PC-3 (cell line): ENCODE data around the gene TOMM34. TPM values are rescaled to one million over a fixed set of nuclear protein-coding genes. Genes with fewer than 3 reads are reported as not detected.

ENCODE experiments used
- ATAC-seq: fragments of 200-7000 bp; cut with Tn5 transposase; 2 replicates; pipeline ENCODE4 v1.9.1; 2020; ENCODE audit warnings: mild to moderate bottlenecking, moderate library complexity
- BruUV-seq: library from RNA; stranded (reverse); fragments of 400-500 nt; replicated peaks from 2 replicates; lab custom pipeline; 2021; lab: Mats Ljungman, UMichigan
- CTCF ChIA-PET: fragments of 300-600 bp; sonication (Branson Sonifier 250); formaldehyde crosslinking; loops from one replicate; lab custom pipeline; 2022; ENCODE audit warnings: antibody characterized with exemption; lab: Charles Lee
- POLR2A ChIA-PET: fragments of 300-600 bp; sonication (Branson Sonifier 250); formaldehyde crosslinking; loops from one replicate; lab custom pipeline; 2022; ENCODE audit warnings: antibody characterized with exemption; ENCODE audit not compliant: unreplicated experiment; lab: Charles Lee
- DNase-seq: peaks from one replicate; pipeline ENCODE4 v3.0.0-alpha.2; 2015
- H2AFZ ChIP-seq: fragments of 300-600 bp; sonication (generic); 2 replicates; pipeline ENCODE4 v1.6.0; 2016; ENCODE audit warnings: antibody characterized with exemption, low read length
- H3F3A ChIP-seq: fragments of 300-600 bp; sonication (generic); one replicate; pipeline ENCODE4 v1.6.0; 2017; ENCODE audit warnings: antibody characterized with exemption, low read length, control low read depth, mild to moderate bottlenecking; ENCODE audit not compliant: unreplicated experiment
- H3K27ac ChIP-seq: fragments of 300-600 bp; sonication (generic); 2 replicates; pipeline ENCODE4 v1.5.1; 2016; ENCODE audit warnings: mild to moderate bottlenecking, low read length
- H3K27me3 ChIP-seq: fragments of 300-600 bp; sonication (generic); 2 replicates; pipeline ENCODE4 v1.6.1; 2016; ENCODE audit warnings: low read length, mixed read lengths
- H3K36me3 ChIP-seq: fragments of 300-600 bp; sonication (generic); 2 replicates; pipeline ENCODE4 v1.6.1; 2016; ENCODE audit warnings: low read depth, mixed run types, low read length, mixed read lengths
- H3K4me1 ChIP-seq: fragments of 300-600 bp; sonication (generic); 2 replicates; pipeline ENCODE4 v1.5.1; 2016; ENCODE audit warnings: low read length; ENCODE audit not compliant: insufficient read depth
- H3K4me2 ChIP-seq: fragments of 300-600 bp; sonication (generic); 2 replicates; pipeline ENCODE4 v1.6.0; 2016; ENCODE audit warnings: low read length
- H3K4me3 ChIP-seq: fragments of 300-600 bp; sonication (generic); 2 replicates; pipeline ENCODE4 v1.5.1; 2016; ENCODE audit warnings: mild to moderate bottlenecking, low read length, mixed read lengths
- H3K79me2 ChIP-seq: fragments of 300-600 bp; sonication (generic); 2 replicates; pipeline ENCODE4 v1.6.1; 2017; ENCODE audit warnings: low read length, mixed read lengths
- H3K9ac ChIP-seq: fragments of 300-600 bp; sonication (generic); 2 replicates; pipeline ENCODE4 v1.6.0; 2016; ENCODE audit warnings: mild to moderate bottlenecking, low read length
- H3K9me2 ChIP-seq: fragments of 300-600 bp; sonication (generic); replicated peaks from 2 replicates; pipeline ENCODE4 v1.6.1; 2016; ENCODE audit warnings: mixed run types, low read length, mixed read lengths
- H3K9me3 ChIP-seq: fragments of 300-600 bp; sonication (generic); 2 replicates; pipeline ENCODE4 v1.6.1; 2016; ENCODE audit warnings: low read length, mixed read lengths
- H4K20me1 ChIP-seq: fragments of 300-600 bp; sonication (generic); 2 replicates; pipeline ENCODE4 v1.6.1; 2016; ENCODE audit warnings: low read length, mixed read lengths
- EZH2 ChIP-seq: fragments of 300-600 bp; sonication (generic); IDR thresholded peaks from one replicate; pipeline ENCODE4 v1.6.1; 2017; ENCODE audit warnings: antibody characterized with exemption, mild to moderate bottlenecking, low read length; ENCODE audit not compliant: unreplicated experiment
- EZH2phosphoT487 ChIP-seq: fragments of 300-600 bp; sonication (generic); IDR thresholded peaks from 2 replicates; pipeline ENCODE4 v1.6.1; 2018; ENCODE audit warnings: mild to moderate bottlenecking, antibody characterized with exemption, low read length, borderline replicate concordance
- intact Hi-C: fragments of 100-400 bp; cut with micrococcal nuclease; formaldehyde crosslinking; loops from 2 replicates; pipeline ENCODE4 v1.9.0; 2023
- total RNA-seq: library from RNA; depleted of rRNA; stranded (reverse); fragments of >200 nt; gene quantifications from 2 replicates; pipeline ENCODE4 v1.2.3, GENCODE V29; 2014
- TF ChIP-seq, protein P1 (sequence below): fragments of 300-600 bp; sonication (generic); conservative IDR thresholded peaks from 2 replicates; pipeline ENCODE4 v1.5.1; 2017; ENCODE audit warnings: antibody characterized with exemption, low read depth, mild to moderate bottlenecking, low read length

TOMM34 gene
- total RNA-seq, 1 experiment from 2014 or later, result 120 TPM

DNA sequence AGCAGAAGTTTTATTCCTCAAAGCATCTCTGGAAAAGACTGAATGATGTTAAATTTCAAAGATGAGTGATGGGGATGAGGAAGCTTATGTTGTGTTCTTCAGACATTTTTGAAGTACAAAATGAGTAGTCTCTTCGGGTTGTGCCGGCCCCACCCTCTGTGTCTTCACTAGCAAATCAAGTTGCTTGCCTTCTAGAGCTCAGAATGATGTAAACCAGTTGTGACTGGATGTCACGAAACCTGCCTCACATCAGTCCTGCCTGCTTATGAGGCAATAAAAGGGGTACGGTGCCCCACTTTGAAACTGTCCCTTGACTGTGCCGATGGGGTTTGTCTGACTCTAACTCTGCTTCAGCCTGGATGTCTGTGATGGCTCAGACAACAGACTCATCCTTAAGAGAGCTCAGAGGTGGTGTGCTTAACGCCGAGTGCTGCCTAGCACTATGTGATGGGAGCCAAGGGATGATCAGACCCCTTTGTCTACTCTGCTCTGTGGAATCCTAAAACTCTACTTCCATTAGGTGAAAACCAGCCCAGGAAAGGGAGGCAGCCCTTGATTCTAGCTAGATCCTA lies 19.0 kb downstream of the TOMM34 start:
- POLR2A ChIA-PET, result interaction anchor here (0.6 kb wide), 1 partner anchor 257 kb away, joined by 25 read pairs; no protein-coding TSS in a partner anchor
- no peak for ATAC-seq
- Histone ChIP-seq H3K4me2 (no peak overlapping the region), H3F3A (no peaks in the 10 kb centered on the region), H3K9me3 (no peaks in the 10 kb centered on the region), H2AFZ (no peak overlapping the region), H3K4me3 (no peak overlapping the region), H3K27me3 (no peaks in the 10 kb centered on the region), H3K36me3 (peaks cover 62% of the 10 kb centered on the region), H3K79me2 (no peaks in the 10 kb centered on the region), H3K9me2 (no peaks in the 10 kb centered on the region), H3K27ac (no peak overlapping the region), H3K9ac (no peak overlapping the region), H4K20me1 (peaks cover 11% of the 10 kb centered on the region; the same call in 1 of the 2 replicates), H3K4me1 (no peaks in the 10 kb centered on the region)
- no peak for DNase-seq
- CTCF ChIA-PET, result no interaction called here
- intact Hi-C loops, result no loop called here
- BruUV-seq, result no TSS peak
- TF ChIP-seq, protein P1, sequence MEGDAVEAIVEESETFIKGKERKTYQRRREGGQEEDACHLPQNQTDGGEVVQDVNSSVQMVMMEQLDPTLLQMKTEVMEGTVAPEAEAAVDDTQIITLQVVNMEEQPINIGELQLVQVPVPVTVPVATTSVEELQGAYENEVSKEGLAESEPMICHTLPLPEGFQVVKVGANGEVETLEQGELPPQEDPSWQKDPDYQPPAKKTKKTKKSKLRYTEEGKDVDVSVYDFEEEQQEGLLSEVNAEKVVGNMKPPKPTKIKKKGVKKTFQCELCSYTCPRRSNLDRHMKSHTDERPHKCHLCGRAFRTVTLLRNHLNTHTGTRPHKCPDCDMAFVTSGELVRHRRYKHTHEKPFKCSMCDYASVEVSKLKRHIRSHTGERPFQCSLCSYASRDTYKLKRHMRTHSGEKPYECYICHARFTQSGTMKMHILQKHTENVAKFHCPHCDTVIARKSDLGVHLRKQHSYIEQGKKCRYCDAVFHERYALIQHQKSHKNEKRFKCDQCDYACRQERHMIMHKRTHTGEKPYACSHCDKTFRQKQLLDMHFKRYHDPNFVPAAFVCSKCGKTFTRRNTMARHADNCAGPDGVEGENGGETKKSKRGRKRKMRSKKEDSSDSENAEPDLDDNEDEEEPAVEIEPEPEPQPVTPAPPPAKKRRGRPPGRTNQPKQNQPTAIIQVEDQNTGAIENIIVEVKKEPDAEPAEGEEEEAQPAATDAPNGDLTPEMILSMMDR, result no peak
- TF ChIP-seq EZH2 (no peak), EZH2phosphoT487 (no peak)

DNA sequence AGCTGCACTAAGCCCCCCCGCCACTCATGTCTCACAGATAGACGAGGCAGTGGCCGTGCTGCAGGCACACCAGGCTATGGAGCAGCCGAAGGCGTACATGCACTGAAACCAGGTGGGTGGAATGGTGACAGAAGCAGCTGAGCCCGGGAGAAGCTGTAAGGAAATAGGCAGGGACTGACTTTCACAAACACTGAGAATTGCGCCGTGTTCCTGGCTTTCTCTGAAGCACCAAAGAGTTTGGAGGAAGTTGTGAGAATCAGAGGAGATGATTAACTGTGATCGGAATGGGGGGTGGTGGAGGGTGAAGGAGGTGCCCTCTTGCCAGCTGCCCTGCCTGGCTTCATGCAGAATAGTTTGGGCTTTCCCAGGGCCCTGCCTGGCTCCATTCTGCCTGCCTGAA lies 21.6 kb downstream of the TOMM34 start:
- H3K9ac ChIP-seq, result no peak overlapping the region
- 0 out of 2 replicates have a peak, but pooled peaks have one; percentile 14 for ATAC-seq
- H3K79me2 ChIP-seq, result no peaks in the 10 kb centered on the region
- intact Hi-C loops, result no loop called here
- no peaks in the 10 kb centered on the region for H3F3A ChIP-seq
- BruUV-seq, result no TSS peak
- no peak overlapping the region for H2AFZ ChIP-seq
- H3K27ac ChIP-seq, result no peak overlapping the region
- no peaks in the 10 kb centered on the region for H3K4me1 ChIP-seq
- H3K36me3 ChIP-seq, result peaks cover 39% of the 10 kb centered on the region
- no peak for DNase-seq
- peaks cover 9% of the 10 kb centered on the region; the same call in 1 of the 2 replicates for H4K20me1 ChIP-seq
- no peaks in the 10 kb centered on the region for H3K9me2 ChIP-seq
- no peaks in the 10 kb centered on the region for H3K27me3 ChIP-seq
- ChIA-PET CTCF (interaction anchor here (1.0 kb wide), 1 partner anchor 27 kb away, joined by 3 read pairs; no protein-coding TSS in a partner anchor), POLR2A (no interaction called here)
- H3K9me3 ChIP-seq, result no peaks in the 10 kb centered on the region
- no peak overlapping the region for H3K4me2 ChIP-seq
- H3K4me3 ChIP-seq, result no peak overlapping the region
- no peak for TF ChIP-seq EZH2
- TF ChIP-seq EZH2phosphoT487, result no peak
- TF ChIP-seq, protein P1, result no peak

DNA sequence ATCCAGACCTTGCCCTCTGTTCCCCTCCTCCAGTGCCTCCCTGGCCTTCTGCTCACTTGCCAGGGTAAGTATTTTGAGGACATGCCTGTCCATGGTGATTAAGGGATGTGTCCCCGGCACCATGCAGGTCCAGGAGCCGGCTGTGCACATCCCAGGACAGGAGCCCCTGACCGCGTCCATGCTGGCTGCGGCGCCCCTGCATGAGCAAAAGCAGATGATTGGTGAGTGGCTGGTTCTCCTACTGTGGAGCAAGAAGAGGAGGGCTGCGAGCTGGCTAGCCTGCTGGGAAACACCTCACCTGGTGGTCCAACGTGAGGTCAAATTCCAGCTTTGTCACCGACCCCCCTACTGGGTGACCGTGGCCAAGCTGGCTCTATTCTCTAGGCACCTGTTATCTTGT lies 23.7 kb downstream of the TOMM34 start:
- Histone ChIP-seq H2AFZ (no peak overlapping the region), H3K27ac (no peak overlapping the region), H3K9me2 (no peaks in the 10 kb centered on the region), H3K4me3 (no peak overlapping the region), H3K27me3 (no peaks in the 10 kb centered on the region), H3K36me3 (peaks cover 32% of the 10 kb centered on the region), H4K20me1 (no peaks in the 10 kb centered on the region), H3K9me3 (no peaks in the 10 kb centered on the region), H3K4me2 (no peak overlapping the region), H3F3A (no peaks in the 10 kb centered on the region), H3K9ac (no peak overlapping the region), H3K79me2 (no peaks in the 10 kb centered on the region), H3K4me1 (no peaks in the 10 kb centered on the region)
- no TSS peak for BruUV-seq
- POLR2A ChIA-PET, result no interaction called here
- intact Hi-C loops, result no loop called here
- CTCF ChIA-PET, result no interaction called here
- DNase-seq (no peak), ATAC-seq (no peak)
- TF ChIP-seq EZH2 (no peak), EZH2phosphoT487 (no peak)
